Measurements from ENCODE around the gene LRRTM4. TPM values are rescaled to one million over a fixed set of nuclear protein-coding genes. Genes with fewer than 3 reads are reported as not detected.

Gene LRRTM4
- total RNA-seq, 1 donor from 2014 or later = 28.8 TPM

DNA sequence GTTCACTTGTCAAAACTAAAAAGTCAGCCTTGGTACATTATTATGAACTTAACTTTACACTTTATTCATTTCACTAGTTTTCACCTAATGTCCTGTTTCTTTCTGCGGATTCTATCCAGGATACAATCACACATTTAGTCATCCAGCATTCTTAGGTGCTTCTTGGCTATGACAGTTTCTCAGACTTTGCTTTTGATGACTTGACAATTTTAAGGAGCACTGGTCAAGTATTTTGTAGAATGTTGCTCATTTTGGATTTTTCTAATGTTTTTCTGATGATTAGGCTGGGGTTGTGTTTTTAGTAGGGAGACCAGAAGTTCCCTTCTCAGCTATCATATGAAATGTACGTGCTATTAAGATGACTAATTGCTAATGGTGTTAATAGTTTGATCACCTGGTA, 601.2 kb downstream of the LRRTM4 start:
- Mint-ChIP-seq H3K36me3 (no peaks in the 10 kb centered on the region), H3K27ac (no peak overlapping the region), H3K4me3 (no peak overlapping the region), H3K4me1 (peaks cover 4% of the 10 kb centered on the region), H3K9me3 (peaks cover 3% of the 10 kb centered on the region), H3K27me3 (ENCODE audit: low read depth) (no peaks in the 10 kb centered on the region)
- TF ChIP-seq, protein P1, sequence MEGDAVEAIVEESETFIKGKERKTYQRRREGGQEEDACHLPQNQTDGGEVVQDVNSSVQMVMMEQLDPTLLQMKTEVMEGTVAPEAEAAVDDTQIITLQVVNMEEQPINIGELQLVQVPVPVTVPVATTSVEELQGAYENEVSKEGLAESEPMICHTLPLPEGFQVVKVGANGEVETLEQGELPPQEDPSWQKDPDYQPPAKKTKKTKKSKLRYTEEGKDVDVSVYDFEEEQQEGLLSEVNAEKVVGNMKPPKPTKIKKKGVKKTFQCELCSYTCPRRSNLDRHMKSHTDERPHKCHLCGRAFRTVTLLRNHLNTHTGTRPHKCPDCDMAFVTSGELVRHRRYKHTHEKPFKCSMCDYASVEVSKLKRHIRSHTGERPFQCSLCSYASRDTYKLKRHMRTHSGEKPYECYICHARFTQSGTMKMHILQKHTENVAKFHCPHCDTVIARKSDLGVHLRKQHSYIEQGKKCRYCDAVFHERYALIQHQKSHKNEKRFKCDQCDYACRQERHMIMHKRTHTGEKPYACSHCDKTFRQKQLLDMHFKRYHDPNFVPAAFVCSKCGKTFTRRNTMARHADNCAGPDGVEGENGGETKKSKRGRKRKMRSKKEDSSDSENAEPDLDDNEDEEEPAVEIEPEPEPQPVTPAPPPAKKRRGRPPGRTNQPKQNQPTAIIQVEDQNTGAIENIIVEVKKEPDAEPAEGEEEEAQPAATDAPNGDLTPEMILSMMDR (IDR thresholded peaks at IDR 0.05; ENCODE audit: unreplicated experiment) = no peak
- DNase-seq (ENCODE audit: low spot score in 2 of 2, unreplicated experiment in 2 of 2) = no peak

DNA sequence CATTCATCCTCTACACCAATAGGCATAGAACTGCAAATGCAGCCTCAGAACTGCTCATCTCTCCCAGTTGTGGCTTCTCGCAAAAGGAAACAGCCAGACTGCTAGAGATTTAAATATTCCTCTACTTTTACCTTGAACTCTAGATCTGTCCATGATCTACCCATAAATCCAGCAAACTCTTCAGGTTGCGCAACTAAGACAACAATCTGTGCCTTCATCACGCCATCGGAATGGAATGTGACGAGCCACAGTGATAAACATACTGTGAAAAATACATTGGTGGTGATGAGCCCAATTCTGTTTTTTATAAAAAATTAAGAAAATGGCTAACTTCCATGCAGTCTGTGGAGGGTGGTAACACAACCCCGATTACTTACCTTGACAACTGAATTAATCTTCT, 626.7 kb downstream of the LRRTM4 start:
- TF ChIP-seq, protein P1 (IDR thresholded peaks at IDR 0.05; ENCODE audit: unreplicated experiment) = no peak
- Mint-ChIP-seq H3K27ac (no peak overlapping the region), H3K27me3 (ENCODE audit: low read depth) (no peaks in the 10 kb centered on the region), H3K36me3 (no peaks in the 10 kb centered on the region), H3K4me3 (no peak overlapping the region), H3K9me3 (no peaks in the 10 kb centered on the region), H3K4me1 (peaks cover 6% of the 10 kb centered on the region)
- DNase-seq (ENCODE audit: low spot score in 2 of 2, unreplicated experiment in 2 of 2) = no peak

GRCh38 chr2:76870581-76870980, 651.6 kb downstream of the LRRTM4 start:
- TF ChIP-seq, protein P1 (IDR thresholded peaks at IDR 0.05; ENCODE audit: unreplicated experiment) = no peak
- Mint-ChIP-seq H3K4me3 (no peak overlapping the region), H3K27me3 (ENCODE audit: low read depth) (no peaks in the 10 kb centered on the region), H3K27ac (no peak overlapping the region), H3K36me3 (no peaks in the 10 kb centered on the region), H3K9me3 (no peaks in the 10 kb centered on the region), H3K4me1 (peaks cover 17% of the 10 kb centered on the region)
- DNase-seq (ENCODE audit: low spot score in 2 of 2, unreplicated experiment in 2 of 2) = no peak

- no peak for DNase-seq (ENCODE audit: low spot score in 2 of 2, unreplicated experiment in 2 of 2)
- Mint-ChIP-seq H3K27ac (peak overlapping the region; percentile 3), H3K9me3 (no peaks in the 10 kb centered on the region), H3K4me3 (no peak overlapping the region), H3K36me3 (no peaks in the 10 kb centered on the region), H3K27me3 (ENCODE audit: low read depth) (no peaks in the 10 kb centered on the region), H3K4me1 (peaks cover 17% of the 10 kb centered on the region)
- TF ChIP-seq, protein P1 (IDR thresholded peaks at IDR 0.05; ENCODE audit: unreplicated experiment) = no peak
Observed at GRCh38 chr2:76870011-76870410, 652.2 kb downstream of the LRRTM4 start.

- Mint-ChIP-seq H3K9me3 (no peaks in the 10 kb centered on the region), H3K27ac (no peak overlapping the region), H3K4me3 (no peak overlapping the region), H3K4me1 (peaks cover 20% of the 10 kb centered on the region), H3K27me3 (ENCODE audit: low read depth) (no peaks in the 10 kb centered on the region), H3K36me3 (no peaks in the 10 kb centered on the region)
- TF ChIP-seq, protein P1 (IDR thresholded peaks at IDR 0.05; ENCODE audit: unreplicated experiment) = no peak
- DNase-seq (ENCODE audit: low spot score in 2 of 2, unreplicated experiment in 2 of 2) = no peak
Observed at GRCh38 chr2:76867854-76868253, 654.3 kb downstream of the LRRTM4 start.

- no peak for DNase-seq (ENCODE audit: low spot score in 2 of 2, unreplicated experiment in 2 of 2)
- no peaks in the 10 kb centered on the region for H3K27me3 Mint-ChIP-seq (ENCODE audit: low read depth)
- no peaks in the 10 kb centered on the region for H3K9me3 Mint-ChIP-seq
- no peak overlapping the region for H3K27ac Mint-ChIP-seq
- TF ChIP-seq, protein P1 (IDR thresholded peaks at IDR 0.05; ENCODE audit: unreplicated experiment) = no peak
- H3K36me3 Mint-ChIP-seq = no peaks in the 10 kb centered on the region
- no peak overlapping the region for H3K4me3 Mint-ChIP-seq
- H3K4me1 Mint-ChIP-seq = peaks cover 31% of the 10 kb centered on the region
Observed at GRCh38 chr2:76866464-76866863, 655.7 kb downstream of the LRRTM4 start.
